GM18861 (cell line): Measurements from ENCODE around the gene TSHZ3.

Experiments
- ATAC-seq: cut with Tn5 transposase; IDR thresholded peaks from one replicate; pipeline ENCODE4 v1.9.1; 2021; ENCODE audit not compliant: unreplicated experiment

Gene TSHZ3, protein sequence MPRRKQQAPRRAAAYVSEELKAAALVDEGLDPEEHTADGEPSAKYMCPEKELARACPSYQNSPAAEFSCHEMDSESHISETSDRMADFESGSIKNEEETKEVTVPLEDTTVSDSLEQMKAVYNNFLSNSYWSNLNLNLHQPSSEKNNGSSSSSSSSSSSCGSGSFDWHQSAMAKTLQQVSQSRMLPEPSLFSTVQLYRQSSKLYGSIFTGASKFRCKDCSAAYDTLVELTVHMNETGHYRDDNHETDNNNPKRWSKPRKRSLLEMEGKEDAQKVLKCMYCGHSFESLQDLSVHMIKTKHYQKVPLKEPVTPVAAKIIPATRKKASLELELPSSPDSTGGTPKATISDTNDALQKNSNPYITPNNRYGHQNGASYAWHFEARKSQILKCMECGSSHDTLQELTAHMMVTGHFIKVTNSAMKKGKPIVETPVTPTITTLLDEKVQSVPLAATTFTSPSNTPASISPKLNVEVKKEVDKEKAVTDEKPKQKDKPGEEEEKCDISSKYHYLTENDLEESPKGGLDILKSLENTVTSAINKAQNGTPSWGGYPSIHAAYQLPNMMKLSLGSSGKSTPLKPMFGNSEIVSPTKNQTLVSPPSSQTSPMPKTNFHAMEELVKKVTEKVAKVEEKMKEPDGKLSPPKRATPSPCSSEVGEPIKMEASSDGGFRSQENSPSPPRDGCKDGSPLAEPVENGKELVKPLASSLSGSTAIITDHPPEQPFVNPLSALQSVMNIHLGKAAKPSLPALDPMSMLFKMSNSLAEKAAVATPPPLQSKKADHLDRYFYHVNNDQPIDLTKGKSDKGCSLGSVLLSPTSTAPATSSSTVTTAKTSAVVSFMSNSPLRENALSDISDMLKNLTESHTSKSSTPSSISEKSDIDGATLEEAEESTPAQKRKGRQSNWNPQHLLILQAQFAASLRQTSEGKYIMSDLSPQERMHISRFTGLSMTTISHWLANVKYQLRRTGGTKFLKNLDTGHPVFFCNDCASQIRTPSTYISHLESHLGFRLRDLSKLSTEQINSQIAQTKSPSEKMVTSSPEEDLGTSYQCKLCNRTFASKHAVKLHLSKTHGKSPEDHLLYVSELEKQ

DNA sequence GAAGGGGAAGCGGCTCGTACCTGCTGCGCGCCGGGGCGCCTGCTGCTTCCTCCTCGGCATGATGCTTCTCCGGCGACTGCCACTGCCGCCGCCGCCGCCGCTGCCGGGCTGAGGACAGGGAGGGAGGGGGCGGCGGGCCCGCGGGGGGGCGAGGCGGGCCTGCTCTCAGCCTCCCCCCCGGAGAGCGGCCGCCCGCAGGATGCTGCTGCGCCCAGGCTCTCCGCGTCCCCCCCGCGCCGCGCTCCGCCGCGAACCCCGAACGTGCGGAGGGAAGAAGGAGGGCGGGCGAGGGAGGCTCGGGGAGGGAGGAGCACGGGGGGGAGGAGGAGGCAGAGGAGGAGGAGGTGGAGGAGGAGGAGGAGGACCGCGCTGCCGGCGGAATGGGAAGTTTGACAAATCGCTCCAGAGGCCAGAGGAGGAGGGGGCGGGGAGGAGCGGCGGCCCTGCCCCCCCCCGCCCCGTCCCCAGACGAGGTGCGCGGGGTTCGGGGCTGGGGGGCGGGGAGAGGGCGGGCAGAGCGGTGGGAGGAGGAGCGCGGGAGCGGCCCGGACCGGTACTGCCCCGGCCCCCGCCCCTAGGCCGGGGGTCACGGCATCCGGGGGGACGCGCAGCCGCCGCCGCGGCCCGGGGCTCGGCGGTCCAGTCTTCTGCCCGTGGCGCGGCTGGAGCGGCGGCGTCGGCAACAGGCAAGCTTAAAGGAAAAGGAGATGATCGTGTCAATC, at the start of gene TSHZ3:
TSHZ3 (minus strand) TSS at position 277 of the 722 bp plus-strand sequence; CDS start at position 60, 217 bp downstream.
- no peak for ATAC-seq

DNA sequence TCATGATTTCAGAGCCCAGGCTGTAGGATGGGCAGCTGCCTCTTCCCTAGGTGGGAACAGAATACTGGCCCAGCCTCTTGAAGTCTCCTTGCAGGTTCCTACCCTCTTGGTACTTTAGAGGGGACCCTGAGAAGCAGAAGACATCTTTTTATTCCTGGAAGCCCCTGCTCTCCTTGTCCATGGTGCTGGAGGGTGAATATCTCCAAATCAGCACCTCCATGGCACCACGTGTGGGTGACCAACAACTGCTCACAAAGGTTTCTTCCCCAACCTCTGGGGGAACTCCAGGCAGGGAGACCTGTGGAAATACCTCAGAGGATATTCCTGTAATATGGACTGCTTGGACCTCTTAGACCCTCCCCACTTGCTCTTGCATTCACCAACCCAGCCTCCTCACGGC, 48.1 kb upstream of the TSHZ3 start:
- ATAC-seq: no peak

- no peak for ATAC-seq
These were observed 43.2 kb upstream of the TSHZ3 start for GRCh38 chr19:31392464-31392863.

DNA sequence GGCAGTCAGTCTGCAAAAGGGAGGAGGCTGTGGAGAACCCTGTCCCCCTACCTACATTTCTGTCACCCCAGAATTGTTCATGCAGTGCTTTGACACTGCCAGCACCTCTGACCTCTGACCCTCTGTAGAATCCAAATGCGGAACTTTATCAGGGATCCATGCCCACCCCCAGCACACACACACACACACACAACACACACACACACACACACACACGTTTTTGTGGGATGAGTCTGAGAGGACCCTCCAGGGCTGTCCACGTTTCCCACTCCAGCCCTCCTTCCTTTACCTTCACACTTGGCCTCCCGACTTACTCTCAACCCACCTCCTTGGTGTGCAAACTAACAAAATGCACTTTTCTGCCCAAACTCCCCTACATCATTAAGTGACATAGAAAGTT, 42.3 kb upstream of the TSHZ3 start:
- no peak for ATAC-seq

GRCh38 chr19:31390711-31391110, 41.5 kb upstream of the TSHZ3 start:
- no peak for ATAC-seq

DNA sequence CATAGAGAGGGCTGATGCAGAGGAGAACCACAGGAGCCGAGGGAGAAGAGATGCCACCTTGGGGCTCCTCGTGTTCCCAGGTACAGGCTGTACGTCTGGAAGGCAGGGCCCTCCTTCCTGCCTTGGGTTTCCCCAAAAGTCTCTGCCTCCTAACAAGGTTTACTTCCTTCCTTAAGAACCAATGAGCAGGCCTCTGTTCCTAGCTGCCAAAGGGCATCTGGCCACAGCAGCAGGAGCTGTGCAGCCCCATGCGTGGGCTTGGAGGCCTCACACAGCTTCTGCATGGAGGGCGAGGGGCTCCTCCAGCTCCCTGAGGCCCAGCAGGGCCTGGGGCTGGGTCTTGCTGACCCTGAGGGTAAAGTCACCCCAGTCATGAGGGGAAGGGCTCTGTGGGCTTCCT, 40.6 kb upstream of the TSHZ3 start:
- ATAC-seq: no peak

DNA sequence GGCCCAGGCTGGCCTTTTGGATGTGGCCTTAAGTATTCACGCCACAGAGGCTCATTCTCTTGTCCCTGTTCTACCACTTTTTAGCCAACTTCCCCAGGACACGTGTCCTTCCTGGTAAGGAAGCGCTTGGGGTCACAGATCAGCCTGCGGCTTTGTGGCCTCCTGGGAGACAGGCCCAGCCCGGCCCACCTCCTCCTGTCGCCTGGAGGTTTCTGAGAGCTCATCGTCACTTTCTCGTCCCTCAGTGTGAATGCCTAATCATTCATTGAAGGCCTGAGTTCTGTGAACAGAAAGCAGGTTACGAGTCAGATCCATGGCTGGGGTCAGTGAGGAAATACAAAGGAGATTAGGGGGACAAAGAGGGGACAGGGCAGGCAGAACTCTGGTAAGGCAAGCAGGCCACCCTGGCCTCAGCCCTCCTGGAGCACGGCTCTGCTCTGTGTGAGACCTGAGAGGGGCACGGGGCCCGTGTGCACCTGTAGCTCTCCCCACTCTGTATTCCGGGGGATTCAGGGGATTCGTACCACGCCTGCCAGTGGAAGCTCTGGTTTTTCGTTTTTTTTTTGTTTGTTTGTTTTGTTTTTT, 38.6 kb upstream of the TSHZ3 start:
- ATAC-seq: no peak

GRCh38 chr19:31386806-31387205, 37.6 kb upstream of the TSHZ3 start:
- no peak for ATAC-seq

DNA sequence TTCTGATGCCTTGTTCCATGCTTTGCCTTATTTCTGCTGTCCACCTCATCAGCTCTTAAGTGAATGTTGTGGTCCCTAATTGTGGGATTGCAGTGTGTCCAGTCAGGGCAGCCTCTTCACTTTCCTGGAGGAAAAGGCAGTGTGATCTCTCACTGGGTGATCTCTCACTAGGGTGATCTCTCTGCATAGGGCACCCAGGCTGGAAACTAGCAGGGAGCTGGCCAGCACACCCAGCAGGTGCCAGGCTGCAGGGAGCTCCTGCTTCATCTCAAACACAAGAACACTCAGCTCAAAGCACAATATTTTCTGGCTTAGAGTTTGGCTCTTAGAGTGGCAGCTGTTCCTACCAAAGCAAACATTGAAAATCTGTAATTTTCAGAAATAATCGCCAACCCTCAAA, 36.5 kb upstream of the TSHZ3 start:
- no peak for ATAC-seq

- ATAC-seq: no peak
These were observed 34.3 kb upstream of the TSHZ3 start for GRCh38 chr19:31383553-31383952.

GRCh38 chr19:31380854-31381253, 31.6 kb upstream of the TSHZ3 start:
- no peak for ATAC-seq

- no peak for ATAC-seq
These were observed 29.2 kb upstream of the TSHZ3 start for GRCh38 chr19:31378404-31378803.

DNA sequence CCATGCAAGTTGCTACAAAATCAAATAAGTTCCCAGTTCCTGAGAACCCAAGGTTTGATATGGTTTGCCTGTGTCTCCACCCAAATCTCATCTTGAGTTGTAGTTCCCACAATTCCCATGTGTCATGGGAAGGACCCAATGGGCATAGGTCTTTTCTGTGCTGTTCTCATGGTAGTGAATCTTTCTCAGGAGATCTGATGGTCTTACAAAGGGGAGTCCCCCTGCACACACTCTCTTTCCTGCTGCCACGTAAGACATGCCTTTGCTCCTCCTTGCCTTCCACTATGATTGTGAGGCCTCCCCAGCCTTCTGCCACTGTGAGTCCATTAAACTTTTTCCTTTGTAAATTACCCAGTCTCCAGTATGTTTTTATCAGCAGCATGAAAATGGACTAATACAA, 28.5 kb upstream of the TSHZ3 start:
- ATAC-seq: no peak

- no peak for ATAC-seq
These were observed 23.1 kb upstream of the TSHZ3 start for GRCh38 chr19:31372246-31372781.

DNA sequence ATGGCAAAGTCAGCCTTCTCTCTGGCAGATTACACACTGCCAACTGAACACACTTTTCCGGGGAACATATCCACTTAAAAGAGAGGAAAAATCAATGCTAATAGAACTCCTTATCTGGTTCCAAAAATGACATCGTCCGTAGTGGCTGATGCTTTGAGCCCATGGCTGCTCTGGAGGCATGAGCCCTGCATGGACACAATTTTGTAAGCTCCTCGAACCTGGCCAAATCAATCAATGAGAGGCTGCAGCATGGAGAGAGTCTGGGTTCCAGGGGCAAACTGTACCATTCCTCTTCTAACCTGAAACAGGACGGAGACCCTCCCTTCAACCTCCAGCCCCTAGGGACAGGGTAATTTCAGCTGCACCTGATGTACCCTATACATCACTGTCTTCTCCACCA, 21.0 kb upstream of the TSHZ3 start:
- ATAC-seq: no peak

DNA sequence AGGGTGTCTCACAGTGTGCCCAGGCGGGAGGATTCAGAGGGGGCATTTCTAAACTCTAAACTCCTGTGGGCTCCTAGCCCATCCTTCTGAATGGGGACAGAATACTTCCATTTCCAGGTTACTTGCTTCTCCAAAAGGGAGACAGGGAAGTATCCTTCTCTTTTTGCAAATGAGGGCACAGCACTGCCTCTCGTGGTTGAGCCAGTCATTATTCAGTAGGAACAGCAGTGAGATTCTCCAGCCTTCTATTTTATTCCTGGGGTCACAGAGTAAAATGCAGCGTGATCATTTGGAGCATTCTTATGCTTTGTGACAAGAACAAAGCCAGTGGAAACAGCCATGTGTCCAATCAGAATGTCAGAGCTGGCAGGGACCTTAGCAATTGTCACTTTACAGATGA, 15.7 kb upstream of the TSHZ3 start:
- ATAC-seq: no peak

- ATAC-seq: no peak
These were observed 12.5 kb upstream of the TSHZ3 start for GRCh38 chr19:31361728-31362127.

- no peak for ATAC-seq
These were observed 8.1 kb upstream of the TSHZ3 start for GRCh38 chr19:31357315-31357673.

DNA sequence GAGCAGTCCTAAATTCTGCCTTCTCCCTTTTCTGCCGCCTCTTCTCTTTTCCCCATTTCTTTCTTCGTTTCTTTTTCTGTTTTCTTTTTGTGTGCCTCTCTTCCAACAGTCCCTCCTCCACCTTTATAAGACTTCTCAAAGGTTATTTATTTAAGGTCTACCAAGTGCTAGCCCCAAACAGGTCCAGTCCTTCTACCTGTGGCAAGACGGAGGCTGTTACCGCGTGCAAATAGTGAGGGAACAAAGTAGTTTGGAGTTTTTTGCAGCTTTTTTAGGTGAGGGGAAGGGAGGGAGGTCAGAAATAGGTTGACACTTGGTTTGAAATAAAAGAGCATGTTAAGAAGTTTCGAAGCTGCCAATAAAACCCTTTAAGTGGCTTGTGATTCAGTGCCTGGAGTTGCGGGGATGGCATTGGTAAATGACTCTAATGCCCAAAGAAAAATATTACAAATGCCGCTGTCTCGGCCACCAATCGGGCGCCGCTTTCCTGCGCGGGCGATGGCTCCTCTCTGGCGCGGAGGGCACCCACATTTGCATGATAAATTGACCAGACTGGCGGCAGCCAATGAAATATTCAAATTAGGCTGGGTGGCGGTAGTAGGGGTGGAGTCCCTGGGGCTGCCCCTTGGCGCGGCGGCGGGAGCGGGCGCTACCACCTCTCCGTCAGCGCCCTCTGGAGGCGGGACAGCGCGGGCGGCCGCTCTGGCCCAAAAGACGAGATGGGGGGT, 7.5 kb upstream of the TSHZ3 start:
- ATAC-seq: no peak
